GM19193 (cell line): ENCODE data around the gene SPON1.

Experiments
- POLR2A ChIP-seq: IDR thresholded peaks from 4 replicates; pipeline ENCODE4 v1.6.1; 2011; ENCODE audit not compliant: insufficient read depth, insufficient read length; ENCODE audit errors: extremely low read depth

The SPON1 gene

DNA sequence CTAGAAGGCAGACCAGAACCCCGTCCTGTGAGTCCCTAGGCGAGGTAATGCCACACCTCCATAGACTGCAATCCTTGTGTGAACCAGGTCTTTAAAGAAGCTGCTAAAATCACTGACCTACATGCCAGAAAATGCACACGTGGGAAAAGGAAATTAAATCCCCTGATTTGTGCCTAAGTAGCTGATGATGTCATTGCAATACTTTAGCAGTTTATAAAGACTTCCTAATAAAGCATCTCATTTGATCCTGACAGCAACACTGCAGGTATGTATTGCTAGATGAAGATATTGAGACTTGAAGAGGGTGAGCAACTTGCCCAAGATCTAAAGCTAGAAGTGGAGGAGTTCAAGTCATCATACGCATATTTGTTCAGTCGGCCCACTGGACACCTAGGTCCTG is 289.2 kb downstream of the SPON1 start:
- no peak for TF ChIP-seq POLR2A

DNA sequence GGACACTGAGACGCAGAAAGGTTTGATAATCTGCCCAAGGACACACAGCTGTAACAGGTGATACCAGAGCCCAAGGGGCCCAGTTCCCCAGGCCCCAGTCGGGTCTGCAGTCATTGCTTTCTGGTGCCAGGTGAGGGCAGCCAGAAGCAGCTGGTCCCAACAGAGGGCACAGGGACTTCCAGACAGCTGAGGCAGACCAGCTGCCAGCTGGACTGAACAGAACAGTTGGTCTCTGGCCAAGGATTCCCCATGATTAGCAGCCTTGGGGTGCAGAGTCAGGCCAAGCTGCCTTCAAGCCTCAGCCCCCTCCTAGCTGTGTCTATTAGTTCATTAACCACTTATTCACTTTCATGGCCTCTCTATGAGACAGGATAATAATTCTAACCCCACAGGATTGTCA is 290.9 kb downstream of the SPON1 start:
- TF ChIP-seq POLR2A = no peak

DNA sequence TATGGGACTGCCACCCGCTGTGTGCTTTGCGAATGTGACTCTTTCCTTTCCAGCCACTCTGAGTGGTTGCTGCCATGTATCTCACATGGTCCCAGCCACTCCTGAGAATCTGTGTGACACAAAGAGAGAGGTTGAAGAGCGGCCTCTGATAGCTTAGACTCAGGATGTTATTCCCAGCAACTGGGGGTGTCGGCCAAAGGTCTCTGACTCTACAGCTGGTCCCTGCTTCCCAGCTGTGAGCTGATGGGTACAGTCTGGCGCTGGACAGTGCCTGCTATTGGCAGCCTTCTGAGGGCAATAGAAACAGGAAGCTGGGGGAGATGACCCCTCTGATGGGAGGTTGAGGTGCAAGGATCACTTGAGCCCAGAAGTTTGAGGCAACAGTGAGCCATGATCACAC is 291.3 kb downstream of the SPON1 start:
- TF ChIP-seq POLR2A = no peak

DNA sequence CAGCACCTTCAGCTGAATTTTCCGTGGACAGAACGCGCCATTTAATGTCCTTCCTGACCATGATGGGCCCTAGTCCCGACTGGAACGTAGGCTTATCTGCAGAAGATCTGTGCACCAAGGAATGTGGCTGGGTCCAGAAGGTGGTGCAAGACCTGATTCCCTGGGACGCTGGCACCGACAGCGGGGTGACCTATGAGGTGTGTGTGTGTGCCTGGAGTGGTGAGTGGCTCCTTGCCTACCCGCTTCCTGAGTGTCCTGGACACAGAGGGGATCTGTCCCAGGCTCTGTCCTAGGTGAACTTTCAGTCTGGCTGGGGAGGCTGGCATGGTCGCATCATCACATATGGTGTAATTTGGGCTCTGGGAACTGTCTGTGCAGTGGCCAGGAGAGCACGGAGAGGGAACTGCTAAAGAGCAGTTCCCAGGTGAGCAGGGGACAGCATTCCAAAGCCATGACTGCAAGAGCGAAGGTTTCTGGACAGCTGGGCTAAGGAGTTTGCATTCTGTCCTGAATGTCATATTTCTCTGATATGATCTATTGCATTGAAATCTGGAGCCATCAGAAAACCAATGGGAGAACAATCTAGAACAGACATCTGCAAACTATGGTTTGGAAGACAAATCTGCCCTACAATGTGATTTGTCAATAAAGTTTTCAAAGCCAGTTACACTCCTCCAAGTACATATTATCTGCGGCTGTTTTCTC is 292.2 kb downstream of the SPON1 start:
- no peak for TF ChIP-seq POLR2A

DNA sequence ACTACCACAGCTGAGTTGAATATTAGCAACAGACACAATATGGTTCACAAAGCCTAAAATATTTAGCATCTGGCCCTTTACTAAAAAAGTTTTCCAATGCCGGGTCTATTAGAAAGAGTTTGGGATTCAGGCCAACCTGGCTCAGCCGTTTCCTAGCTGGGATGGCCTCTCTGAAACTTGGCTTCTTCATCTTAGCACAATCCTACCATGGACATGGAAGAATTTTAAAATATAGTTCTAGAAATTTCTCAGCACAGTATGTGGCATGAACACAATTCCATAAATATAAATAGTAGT is 292.7 kb downstream of the SPON1 start:
- TF ChIP-seq POLR2A = no peak

DNA sequence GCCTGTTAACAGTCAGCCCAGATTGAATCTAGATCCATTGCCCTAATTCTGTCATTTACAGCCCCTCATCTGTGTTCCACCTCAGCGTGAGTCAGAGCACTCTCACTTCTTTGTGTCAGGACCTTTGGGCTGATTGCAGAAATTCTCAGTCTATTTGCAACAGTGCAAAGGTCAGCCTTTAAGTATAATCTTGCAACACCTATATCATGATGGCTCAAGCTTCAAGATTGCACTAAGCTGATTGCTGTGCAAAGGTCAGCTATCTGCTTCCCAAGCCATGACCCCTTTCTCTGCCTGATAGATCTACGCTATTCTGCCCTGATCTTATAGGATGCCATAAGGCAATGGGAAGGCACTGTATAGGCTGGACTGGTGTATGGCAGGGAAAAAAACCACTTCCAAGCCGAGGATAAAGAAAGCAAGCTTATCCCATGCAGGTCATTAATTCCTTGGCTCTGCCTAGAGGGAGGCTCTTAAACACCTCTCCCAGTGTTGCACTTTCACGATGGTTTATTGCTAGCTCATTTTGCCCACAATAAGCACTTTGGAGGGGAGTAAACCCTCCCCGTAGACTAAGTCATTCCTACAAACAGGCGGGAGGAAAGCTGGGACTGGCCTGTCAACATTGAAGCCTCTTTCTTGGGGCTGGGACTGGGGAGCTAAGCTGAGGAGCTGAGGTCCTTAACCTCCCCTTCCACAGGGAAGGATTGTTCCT is 295.9 kb downstream of the SPON1 start:
- no peak for TF ChIP-seq POLR2A

DNA sequence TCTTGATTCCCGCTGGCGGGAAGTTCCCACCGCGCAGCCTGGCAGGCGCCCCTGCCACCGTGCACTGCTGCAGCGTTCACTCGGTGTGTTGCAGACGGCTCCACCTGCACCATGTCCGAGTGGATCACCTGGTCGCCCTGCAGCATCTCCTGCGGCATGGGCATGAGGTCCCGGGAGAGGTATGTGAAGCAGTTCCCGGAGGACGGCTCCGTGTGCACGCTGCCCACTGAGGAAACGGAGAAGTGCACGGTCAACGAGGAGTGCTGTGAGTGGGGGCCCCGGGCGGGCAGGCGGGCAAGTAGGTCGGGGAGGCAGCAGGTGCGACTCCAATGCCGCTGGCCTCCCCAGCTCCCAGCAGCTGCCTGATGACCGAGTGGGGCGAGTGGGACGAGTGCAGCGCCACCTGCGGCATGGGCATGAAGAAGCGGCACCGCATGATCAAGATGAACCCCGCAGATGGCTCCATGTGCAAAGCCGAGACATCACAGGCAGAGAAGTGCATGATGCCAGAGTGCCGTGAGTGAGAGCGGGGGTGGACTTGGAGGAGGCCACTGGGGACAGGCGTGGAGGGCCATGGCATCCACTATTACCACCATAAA is 296.8 kb downstream of the SPON1 start:
- TF ChIP-seq POLR2A = no peak

GRCh38 chr11:14259878-14260277 is 297.4 kb downstream of the SPON1 start:
- TF ChIP-seq POLR2A = no peak

GRCh38 chr11:14261066-14261465 is 298.5 kb downstream of the SPON1 start:
- TF ChIP-seq POLR2A = no peak

- TF ChIP-seq POLR2A = no peak
These were observed 299.8 kb downstream of the SPON1 start for GRCh38 chr11:14262271-14262846.

DNA sequence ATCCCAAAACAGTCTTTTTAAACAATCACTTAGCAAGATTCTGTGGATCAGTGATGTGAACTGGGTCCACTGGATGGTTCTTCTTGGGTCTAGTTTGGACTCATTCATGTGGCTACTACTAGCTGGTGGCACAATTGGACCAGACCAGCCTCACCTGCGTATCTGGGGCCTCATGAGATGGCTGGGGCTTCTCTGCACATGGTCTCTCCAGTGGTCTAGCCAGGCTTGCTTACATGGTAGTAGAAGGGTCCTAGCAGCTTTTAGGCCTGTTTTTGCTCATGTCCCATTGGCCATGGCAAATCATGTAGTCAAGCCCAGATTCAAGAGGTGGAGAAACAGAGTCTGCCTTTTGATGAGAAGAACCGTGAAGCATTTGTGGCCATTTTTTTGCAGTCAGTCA is 302.4 kb downstream of the SPON1 start:
- no peak for TF ChIP-seq POLR2A

DNA sequence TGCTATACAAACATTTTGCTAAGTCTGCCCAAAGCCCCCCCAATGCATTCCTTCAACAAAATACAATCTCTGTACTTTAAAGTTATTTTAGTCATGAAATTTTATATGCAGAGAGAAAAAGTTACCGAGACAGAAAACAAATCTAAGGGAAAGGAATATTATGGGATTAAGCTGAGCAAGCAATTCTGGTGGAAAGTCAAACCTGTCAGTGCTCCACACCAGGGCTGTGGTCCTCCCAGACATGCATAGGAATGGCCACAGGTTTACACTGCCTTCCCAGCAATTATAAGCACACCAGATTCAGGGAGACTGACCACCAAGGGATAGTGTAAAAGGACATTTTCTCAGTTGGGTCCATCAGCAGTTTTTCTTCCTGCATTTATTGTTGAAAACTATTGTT is 304.1 kb downstream of the SPON1 start:
- no peak for TF ChIP-seq POLR2A

DNA sequence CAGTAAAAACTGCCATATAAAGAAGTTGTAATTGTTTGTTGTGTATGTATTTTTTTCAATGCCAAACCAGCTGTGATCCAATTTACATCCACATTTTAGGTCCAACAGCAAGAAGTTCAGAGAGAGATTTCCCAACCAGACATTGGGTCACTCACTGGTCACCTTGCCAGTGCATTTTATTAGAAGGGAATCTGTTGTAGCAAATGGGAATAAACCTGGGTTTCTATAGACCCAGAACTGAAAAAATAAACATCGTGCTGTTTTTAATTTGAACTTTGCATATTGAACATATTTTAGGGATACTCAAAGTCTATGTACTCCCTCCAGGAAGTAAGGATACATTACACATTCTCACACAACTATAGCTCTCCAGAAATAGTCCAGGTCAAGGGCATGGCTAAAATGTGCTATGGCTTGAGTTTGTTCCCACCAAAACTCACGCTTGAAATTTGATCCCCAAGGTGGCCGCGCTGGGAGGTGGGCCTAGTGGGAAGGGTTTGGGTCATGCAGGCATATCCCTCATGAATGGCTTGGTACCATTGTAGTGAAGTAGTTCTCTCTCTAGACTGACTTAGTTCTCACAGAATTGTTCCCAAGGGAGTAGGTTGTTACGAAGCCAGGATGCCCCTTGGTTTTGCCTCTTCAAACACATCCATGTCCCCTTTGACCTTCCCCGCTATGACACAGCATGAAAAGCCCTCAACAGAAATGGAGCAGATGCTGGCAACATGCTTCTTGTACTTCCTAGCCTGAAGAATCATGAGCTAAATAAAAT is 305.5 kb downstream of the SPON1 start:
- TF ChIP-seq POLR2A = no peak

DNA sequence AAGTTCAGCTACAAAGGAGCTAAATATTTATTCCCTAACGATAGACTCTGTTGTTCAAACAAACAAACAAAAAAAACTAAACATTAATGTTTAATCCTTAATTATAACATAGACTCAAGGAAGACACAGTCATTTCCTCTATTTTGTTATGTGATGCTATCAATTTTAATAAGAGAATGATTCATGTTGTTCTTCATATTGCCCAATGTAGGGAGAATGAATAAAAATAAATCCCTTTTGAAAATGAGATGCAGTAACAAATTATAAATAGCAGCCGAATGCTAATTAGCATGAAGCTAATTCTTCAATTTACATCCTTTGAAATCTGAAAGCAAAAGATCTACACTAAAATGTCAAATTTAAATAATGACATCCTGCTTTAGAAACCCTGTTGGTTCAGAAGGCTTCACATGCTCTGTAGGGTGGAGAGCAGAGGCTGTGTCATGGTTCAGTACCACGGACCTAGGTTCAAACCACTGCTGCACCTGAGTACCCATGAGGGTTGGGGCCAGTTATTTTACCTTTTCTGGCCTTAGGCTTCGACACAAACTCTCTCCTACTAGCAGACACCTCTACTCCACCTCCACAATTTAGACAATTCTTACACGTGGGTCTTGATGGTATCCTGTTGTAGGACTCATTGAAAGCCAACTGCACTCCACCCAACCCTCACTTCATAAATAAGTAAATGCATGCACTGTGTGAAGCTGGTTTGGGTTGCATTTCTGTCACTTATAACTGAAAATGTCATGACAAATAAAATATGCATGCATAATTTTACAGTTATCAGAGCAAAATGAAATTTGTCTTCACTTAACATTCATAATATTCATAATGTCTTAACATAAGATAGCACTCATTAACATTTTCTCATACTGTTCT is 307.4 kb downstream of the SPON1 start:
- no peak for TF ChIP-seq POLR2A
